Parathyroid adenoma (tissue), 2 donors: Measurements from ENCODE around the gene KRT27.
"Not testable (repeated sequence)": the region's sequence is repeated elsewhere in the genome, so short reads cannot be mapped to it uniquely, and the experiment has no call there.

Experiments
- H2AFZ ChIP-seq: fragments of 300-600 bp; sonication (generic); one replicate; pipeline ENCODE4 v1.7.0; 2017; ENCODE audit warnings: antibody characterized with exemption, mild to moderate bottlenecking
- H3K27ac ChIP-seq: fragments of 300-600 bp; sonication (generic); one replicate; pipeline ENCODE4 v1.7.0; 2017
- H3K27me3 ChIP-seq: fragments of 300-600 bp; sonication (generic); one replicate; pipeline ENCODE4 v1.7.0; 2017; ENCODE audit warnings: low read length; ENCODE audit not compliant: control insufficient read depth, insufficient read depth
- H3K36me3 ChIP-seq: fragments of 300-600 bp; sonication (generic); one replicate; pipeline ENCODE4 v1.7.0; 2017; ENCODE audit warnings: low read length; ENCODE audit not compliant: control insufficient read depth, insufficient read depth
- H3K4me1 ChIP-seq: fragments of 300-600 bp; sonication (generic); one replicate; pipeline ENCODE4 v1.7.0; 2017; ENCODE audit warnings: control low read depth
- H3K4me2 ChIP-seq: fragments of 300-600 bp; sonication (generic); one replicate; pipeline ENCODE4 v1.7.0; 2017; ENCODE audit warnings: low read length
- H3K4me3 ChIP-seq: fragments of 300-600 bp; sonication (generic); one replicate; pipeline ENCODE4 v1.7.0; 2017; ENCODE audit warnings: low read depth, low read length
- H3K79me2 ChIP-seq: fragments of 300-600 bp; sonication (generic); one replicate; pipeline ENCODE4 v1.7.0; 2017; ENCODE audit warnings: control low read depth
- H3K9ac ChIP-seq: fragments of 300-600 bp; sonication (generic); one replicate; pipeline ENCODE4 v1.7.0; 2017; ENCODE audit warnings: mild to moderate bottlenecking
- H3K9me3 ChIP-seq: fragments of 300-600 bp; sonication (generic); one replicate; pipeline ENCODE4 v1.7.0; 2017; ENCODE audit warnings: low read length; ENCODE audit not compliant: control insufficient read depth
- CTCF ChIP-seq: fragments of 300-600 bp; sonication (generic); IDR thresholded peaks from one replicate; pipeline ENCODE4 v1.7.0; 2017; ENCODE audit warnings: antibody characterized with exemption, mild to moderate bottlenecking
- donor health status: primary hyperparathyroidism.

KRT27 gene

DNA sequence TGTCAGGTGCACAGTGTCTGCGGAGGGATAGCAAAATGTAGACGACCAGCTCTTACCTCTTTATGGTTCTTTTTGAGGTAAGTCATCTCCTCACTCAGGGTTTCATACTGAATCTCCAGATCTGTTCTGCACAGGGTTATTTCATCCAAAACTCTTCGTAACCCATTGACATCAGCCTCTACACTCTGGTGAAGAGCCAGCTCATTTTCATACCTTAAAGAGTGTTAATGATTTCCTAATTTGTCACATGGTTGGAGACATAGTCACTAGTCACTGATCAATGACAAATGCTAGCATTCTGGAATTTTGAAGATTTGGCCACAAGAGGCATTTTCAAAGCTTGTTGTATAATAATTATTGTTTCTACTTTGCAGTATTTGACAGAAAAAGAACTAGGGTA is 28.5 kb downstream of the KRT27 start:
- H3K4me1 ChIP-seq, result no peaks in the 10 kb centered on the region
- H3K27ac ChIP-seq, result no peak overlapping the region
- no peaks in the 10 kb centered on the region for H3K27me3 ChIP-seq
- H2AFZ ChIP-seq, result no peak overlapping the region
- H3K9ac ChIP-seq, result no peak overlapping the region
- H3K4me2 ChIP-seq, result no peak overlapping the region
- no peaks in the 10 kb centered on the region for H3K79me2 ChIP-seq
- no peak overlapping the region for H3K4me3 ChIP-seq
- no peaks in the 10 kb centered on the region for H3K36me3 ChIP-seq
- no peaks in the 10 kb centered on the region for H3K9me3 ChIP-seq
- TF ChIP-seq CTCF, result no peak

GRCh38 chr17:40751065-40751464 is 31.3 kb downstream of the KRT27 start:
- Histone ChIP-seq H3K9ac (no peak overlapping the region), H3K79me2 (no peaks in the 10 kb centered on the region), H2AFZ (no peak overlapping the region), H3K36me3 (no peaks in the 10 kb centered on the region), H3K9me3 (no peaks in the 10 kb centered on the region), H3K27ac (no peak overlapping the region), H3K4me2 (no peak overlapping the region), H3K27me3 (no peaks in the 10 kb centered on the region), H3K4me3 (no peak overlapping the region), H3K4me1 (no peaks in the 10 kb centered on the region)
- no peak for TF ChIP-seq CTCF

DNA sequence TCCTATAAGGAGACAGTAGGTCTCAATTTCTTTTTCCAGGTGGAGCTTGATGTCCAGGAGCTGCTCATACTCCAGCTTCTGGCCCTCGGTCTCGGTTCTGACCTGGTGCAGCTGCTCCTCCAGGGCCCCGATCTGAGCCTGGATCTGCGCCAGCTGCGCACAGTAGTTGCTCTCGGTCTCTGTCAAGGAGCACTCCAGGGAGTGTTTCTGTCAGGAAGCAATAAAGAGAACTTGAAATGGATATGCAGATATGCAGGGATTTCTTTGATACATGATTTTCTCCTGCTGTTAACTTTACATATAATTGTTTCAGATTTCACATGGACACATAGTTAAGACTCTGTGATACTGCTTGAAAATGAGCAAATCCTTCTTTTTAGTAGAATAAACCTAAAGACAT is 32.0 kb downstream of the KRT27 start:
- Histone ChIP-seq H2AFZ (no peak overlapping the region), H3K36me3 (no peaks in the 10 kb centered on the region), H3K4me1 (no peaks in the 10 kb centered on the region), H3K4me2 (no peak overlapping the region), H3K9ac (no peak overlapping the region), H3K4me3 (no peak overlapping the region), H3K9me3 (no peaks in the 10 kb centered on the region), H3K27me3 (no peaks in the 10 kb centered on the region), H3K27ac (no peak overlapping the region), H3K79me2 (no peaks in the 10 kb centered on the region)
- TF ChIP-seq CTCF, result no peak

DNA sequence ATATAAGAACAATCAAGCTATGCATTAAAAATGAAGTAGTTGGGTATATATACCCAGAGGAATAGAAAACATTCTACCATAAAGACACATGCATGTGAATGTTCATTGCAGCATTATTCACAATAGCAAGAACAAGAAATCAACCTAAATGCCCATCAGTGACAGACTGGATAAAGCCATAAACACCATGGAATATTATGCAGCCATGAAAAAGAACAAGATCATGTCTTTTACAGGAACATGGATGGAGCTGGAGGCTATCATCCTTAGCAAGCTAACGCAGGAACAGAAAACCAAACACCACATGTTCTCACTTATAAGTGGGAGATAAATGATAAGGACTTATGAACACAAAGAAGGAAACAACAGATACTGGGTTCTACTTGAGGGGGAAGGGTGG is 33.7 kb downstream of the KRT27 start:
- H3K9me3 ChIP-seq, H2AFZ ChIP-seq, H3K27ac ChIP-seq, H3K4me2 ChIP-seq, H3K27me3 ChIP-seq, H3K4me1 ChIP-seq, H3K9ac ChIP-seq, H3K79me2 ChIP-seq, H3K36me3 ChIP-seq, H3K4me3 ChIP-seq: not testable (repeated sequence)

- Histone ChIP-seq H3K4me3 (no peak overlapping the region), H3K27ac (no peak overlapping the region), H3K9me3 (no peaks in the 10 kb centered on the region), H3K9ac (no peak overlapping the region), H3K4me1 (no peaks in the 10 kb centered on the region), H3K36me3 (no peaks in the 10 kb centered on the region), H3K4me2 (no peak overlapping the region), H3K79me2 (no peaks in the 10 kb centered on the region), H2AFZ (no peak overlapping the region), H3K27me3 (no peaks in the 10 kb centered on the region)
- no peak for TF ChIP-seq CTCF
These were observed 43.8 kb downstream of the KRT27 start for GRCh38 chr17:40738553-40738952.
